ENCODE results near the gene FAM200B.

Gene FAM200B

DNA sequence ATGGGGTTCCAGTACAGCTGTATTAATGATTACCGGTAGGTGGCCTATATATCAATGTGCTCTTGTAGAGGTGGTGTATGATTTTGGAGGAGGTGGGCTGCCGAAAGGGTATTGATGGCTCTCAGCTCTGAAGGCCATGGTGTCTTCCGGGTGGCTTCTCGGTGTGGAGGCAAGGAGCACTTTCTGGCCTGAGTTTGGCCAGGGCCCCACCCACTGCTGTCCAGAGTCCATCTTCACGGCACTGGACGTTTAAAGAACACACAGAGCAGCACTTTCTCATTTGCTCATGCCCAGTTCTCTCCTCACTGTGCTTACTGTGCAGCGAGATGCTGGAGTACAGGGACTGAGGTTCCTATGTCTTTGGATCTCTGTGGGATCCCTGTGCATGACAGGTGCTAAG lies 37.3 kb downstream of the FAM200B start:
- Histone ChIP-seq H3K9me2 (replicated peaks; ENCODE audit: low read depth, low read length) (no peaks in the 10 kb centered on the region), H3K36me3 (ENCODE audit: insufficient read depth, low read length) (no peaks in the 10 kb centered on the region), H3K9ac (ENCODE audit: low read depth, low read length, poor library complexity, severe bottlenecking) (no peak overlapping the region), H3K4me1 (ENCODE audit: insufficient read depth, low read length, poor library complexity, severe bottlenecking) (no peaks in the 10 kb centered on the region), H3F3A (ENCODE audit: low read depth) (no peaks in the 10 kb centered on the region), H3K79me2 (ENCODE audit: insufficient read depth, low read length) (no peaks in the 10 kb centered on the region), H3K4me2 (ENCODE audit: low read depth, low read length, poor library complexity, severe bottlenecking) (no peak overlapping the region), H4K20me1 (ENCODE audit: insufficient read depth, low read length, poor library complexity, severe bottlenecking) (no peaks in the 10 kb centered on the region), H2AFZ (ENCODE audit: low read length) (no peak overlapping the region), H3K27me3 (ENCODE audit: insufficient read depth, low read length, poor library complexity, severe bottlenecking) (no peaks in the 10 kb centered on the region), H3K4me3 (ENCODE audit: low read length, poor library complexity, severe bottlenecking) (no peak overlapping the region), H3K9me3 (ENCODE audit: insufficient read depth, low read depth, low read length) (no peaks in the 10 kb centered on the region)
- TF ChIP-seq, protein P1, sequence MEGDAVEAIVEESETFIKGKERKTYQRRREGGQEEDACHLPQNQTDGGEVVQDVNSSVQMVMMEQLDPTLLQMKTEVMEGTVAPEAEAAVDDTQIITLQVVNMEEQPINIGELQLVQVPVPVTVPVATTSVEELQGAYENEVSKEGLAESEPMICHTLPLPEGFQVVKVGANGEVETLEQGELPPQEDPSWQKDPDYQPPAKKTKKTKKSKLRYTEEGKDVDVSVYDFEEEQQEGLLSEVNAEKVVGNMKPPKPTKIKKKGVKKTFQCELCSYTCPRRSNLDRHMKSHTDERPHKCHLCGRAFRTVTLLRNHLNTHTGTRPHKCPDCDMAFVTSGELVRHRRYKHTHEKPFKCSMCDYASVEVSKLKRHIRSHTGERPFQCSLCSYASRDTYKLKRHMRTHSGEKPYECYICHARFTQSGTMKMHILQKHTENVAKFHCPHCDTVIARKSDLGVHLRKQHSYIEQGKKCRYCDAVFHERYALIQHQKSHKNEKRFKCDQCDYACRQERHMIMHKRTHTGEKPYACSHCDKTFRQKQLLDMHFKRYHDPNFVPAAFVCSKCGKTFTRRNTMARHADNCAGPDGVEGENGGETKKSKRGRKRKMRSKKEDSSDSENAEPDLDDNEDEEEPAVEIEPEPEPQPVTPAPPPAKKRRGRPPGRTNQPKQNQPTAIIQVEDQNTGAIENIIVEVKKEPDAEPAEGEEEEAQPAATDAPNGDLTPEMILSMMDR (conservative IDR thresholded peaks at IDR 0.05; ENCODE audit: low read length) = no peak

DNA sequence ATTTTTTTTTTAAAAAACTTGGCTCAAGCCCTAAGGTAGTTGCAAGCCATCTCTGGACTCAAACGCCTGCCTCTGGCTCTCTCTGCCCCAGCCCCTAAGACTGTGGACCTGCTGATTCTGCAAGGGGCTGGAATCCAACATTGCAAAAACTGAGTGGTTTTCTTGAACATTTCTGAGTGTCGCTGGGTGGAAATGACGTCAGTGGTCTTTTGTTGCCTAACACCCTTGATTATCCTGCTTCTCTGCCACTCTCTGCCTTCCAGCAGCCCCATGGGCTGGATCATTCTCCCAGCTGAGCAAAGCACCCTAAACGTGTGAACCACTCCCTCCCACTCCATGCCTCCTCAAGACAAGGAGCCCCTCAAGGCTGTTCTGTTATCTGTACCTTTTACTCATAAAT lies 37.9 kb downstream of the FAM200B start:
- H3K79me2 ChIP-seq (ENCODE audit: insufficient read depth, low read length) = no peaks in the 10 kb centered on the region
- H2AFZ ChIP-seq (ENCODE audit: low read length) = no peak overlapping the region
- H3K9ac ChIP-seq (ENCODE audit: low read depth, low read length, poor library complexity, severe bottlenecking) = no peak overlapping the region
- H3K9me3 ChIP-seq (ENCODE audit: insufficient read depth, low read depth, low read length) = no peaks in the 10 kb centered on the region
- H3K4me1 ChIP-seq (ENCODE audit: insufficient read depth, low read length, poor library complexity, severe bottlenecking) = no peaks in the 10 kb centered on the region
- no peaks in the 10 kb centered on the region for H4K20me1 ChIP-seq (ENCODE audit: insufficient read depth, low read length, poor library complexity, severe bottlenecking)
- TF ChIP-seq EZH2phosphoT487 (IDR thresholded peaks at IDR 0.05; ENCODE audit: borderline replicate concordance) = no peak
- TF ChIP-seq, protein P1 (conservative IDR thresholded peaks at IDR 0.05; ENCODE audit: low read length) = no peak
- H3K9me2 ChIP-seq (replicated peaks; ENCODE audit: low read depth, low read length) = no peaks in the 10 kb centered on the region
- no peak overlapping the region for H3K4me3 ChIP-seq (ENCODE audit: low read length, poor library complexity, severe bottlenecking)
- H3K36me3 ChIP-seq (ENCODE audit: insufficient read depth, low read length) = no peaks in the 10 kb centered on the region
- no peaks in the 10 kb centered on the region for H3K27me3 ChIP-seq (ENCODE audit: insufficient read depth, low read length, poor library complexity, severe bottlenecking)
- H3K4me2 ChIP-seq (ENCODE audit: low read depth, low read length, poor library complexity, severe bottlenecking) = no peak overlapping the region
- H3F3A ChIP-seq (ENCODE audit: low read depth) = no peaks in the 10 kb centered on the region

DNA sequence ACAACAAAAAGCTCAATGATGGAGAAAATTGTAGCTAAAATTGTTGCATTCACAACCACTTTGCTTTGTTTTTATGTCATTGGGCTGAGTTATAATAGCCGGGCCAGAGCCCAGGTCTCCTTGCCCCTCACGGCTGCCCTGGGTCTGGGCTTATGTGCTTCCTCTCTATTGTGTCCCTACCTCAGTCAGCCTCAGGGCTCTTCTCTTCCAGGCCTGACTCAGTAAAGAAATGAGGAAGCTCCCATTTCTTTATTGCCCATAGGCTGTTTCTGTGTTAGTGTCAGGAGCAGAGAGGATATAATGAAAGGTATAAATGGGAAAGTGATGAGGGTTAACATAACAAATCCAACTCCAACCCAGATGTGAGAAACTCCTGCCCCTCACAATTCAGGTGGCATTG lies 39.2 kb downstream of the FAM200B start:
- Histone ChIP-seq H3K27me3 (ENCODE audit: insufficient read depth, low read length, poor library complexity, severe bottlenecking) (no peaks in the 10 kb centered on the region), H3K4me1 (ENCODE audit: insufficient read depth, low read length, poor library complexity, severe bottlenecking) (no peaks in the 10 kb centered on the region), H3K9me2 (replicated peaks; ENCODE audit: low read depth, low read length) (no peaks in the 10 kb centered on the region), H3K36me3 (ENCODE audit: insufficient read depth, low read length) (no peaks in the 10 kb centered on the region), H4K20me1 (ENCODE audit: insufficient read depth, low read length, poor library complexity, severe bottlenecking) (no peaks in the 10 kb centered on the region), H3K9me3 (ENCODE audit: insufficient read depth, low read depth, low read length) (no peaks in the 10 kb centered on the region), H3K9ac (ENCODE audit: low read depth, low read length, poor library complexity, severe bottlenecking) (no peak overlapping the region), H3F3A (ENCODE audit: low read depth) (no peaks in the 10 kb centered on the region), H2AFZ (ENCODE audit: low read length) (no peak overlapping the region), H3K79me2 (ENCODE audit: insufficient read depth, low read length) (no peaks in the 10 kb centered on the region), H3K4me2 (ENCODE audit: low read depth, low read length, poor library complexity, severe bottlenecking) (no peak overlapping the region), H3K4me3 (ENCODE audit: low read length, poor library complexity, severe bottlenecking) (no peak overlapping the region)
- TF ChIP-seq, protein P1 (conservative IDR thresholded peaks at IDR 0.05; ENCODE audit: low read length) = no peak
- no peak for TF ChIP-seq EZH2phosphoT487 (IDR thresholded peaks at IDR 0.05; ENCODE audit: borderline replicate concordance)

Measured in Loucy (cell line).